AG09309 (cell line): ENCODE data around the gene ATP2B3.

Experiments
- DNase-seq: peaks from one replicate; pipeline ENCODE4 v3.0.0-alpha.2; 2010; ENCODE audit warnings: low read depth
- H3K4me3 ChIP-seq: 2 replicates; pipeline ENCODE4 v1.5.1; 2011; ENCODE audit warnings: mild to moderate bottlenecking, low read depth, low read length, moderate library complexity; ENCODE audit not compliant: control insufficient read depth
- CTCF ChIP-seq: IDR thresholded peaks from 2 replicates; pipeline ENCODE4 v1.5.1; 2011; ENCODE audit warnings: mild to moderate bottlenecking, low read depth, low read length, inconsistent platforms; ENCODE audit not compliant: insufficient read depth, control insufficient read depth; ENCODE audit errors: missing control alignments

ATP2B3 gene

GRCh38 chrX:153502796-153503195, 14.6 kb upstream of the ATP2B3 start:
- no peak overlapping the region for H3K4me3 ChIP-seq

DNA sequence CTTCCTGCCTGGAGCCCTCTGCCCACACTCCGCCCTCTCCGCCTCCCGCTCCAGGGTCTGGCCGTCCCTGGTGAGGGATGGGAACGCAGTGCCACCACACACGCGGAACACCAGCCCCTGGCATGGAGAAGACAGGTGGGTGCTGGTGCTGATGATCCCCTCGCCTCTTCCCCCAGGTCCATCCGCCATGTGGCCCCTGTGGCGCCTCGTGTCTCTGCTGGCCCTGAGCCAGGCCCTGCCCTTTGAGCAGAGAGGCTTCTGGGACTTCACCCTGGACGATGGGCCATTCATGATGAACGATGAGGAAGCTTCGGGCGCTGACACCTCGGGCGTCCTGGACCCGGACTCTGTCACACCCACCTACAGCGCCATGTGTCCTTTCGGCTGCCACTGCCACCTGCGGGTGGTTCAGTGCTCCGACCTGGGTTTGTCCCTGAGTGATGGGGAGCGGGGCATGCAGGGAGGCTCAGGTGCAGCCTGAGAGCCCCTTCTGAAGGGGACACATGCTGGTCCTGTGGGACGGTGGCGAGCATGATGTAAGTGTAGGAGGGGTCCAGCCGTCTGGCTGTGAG, 12.9 kb upstream of the ATP2B3 start:
- TF ChIP-seq CTCF = no peak
- DNase-seq = no peak

More at GRCh38 chrX:153502796-153503195, 14.6 kb upstream of the ATP2B3 start:
- no peak for DNase-seq
- no peak for TF ChIP-seq CTCF

GRCh38 chrX:153505361-153505760, 12.1 kb upstream of the ATP2B3 start:
- DNase-seq = no peak
- no peak overlapping the region for H3K4me3 ChIP-seq
- TF ChIP-seq CTCF = no peak

More for the DNA sequence above, 12.9 kb upstream of the ATP2B3 start:
- no peak overlapping the region for H3K4me3 ChIP-seq

DNA sequence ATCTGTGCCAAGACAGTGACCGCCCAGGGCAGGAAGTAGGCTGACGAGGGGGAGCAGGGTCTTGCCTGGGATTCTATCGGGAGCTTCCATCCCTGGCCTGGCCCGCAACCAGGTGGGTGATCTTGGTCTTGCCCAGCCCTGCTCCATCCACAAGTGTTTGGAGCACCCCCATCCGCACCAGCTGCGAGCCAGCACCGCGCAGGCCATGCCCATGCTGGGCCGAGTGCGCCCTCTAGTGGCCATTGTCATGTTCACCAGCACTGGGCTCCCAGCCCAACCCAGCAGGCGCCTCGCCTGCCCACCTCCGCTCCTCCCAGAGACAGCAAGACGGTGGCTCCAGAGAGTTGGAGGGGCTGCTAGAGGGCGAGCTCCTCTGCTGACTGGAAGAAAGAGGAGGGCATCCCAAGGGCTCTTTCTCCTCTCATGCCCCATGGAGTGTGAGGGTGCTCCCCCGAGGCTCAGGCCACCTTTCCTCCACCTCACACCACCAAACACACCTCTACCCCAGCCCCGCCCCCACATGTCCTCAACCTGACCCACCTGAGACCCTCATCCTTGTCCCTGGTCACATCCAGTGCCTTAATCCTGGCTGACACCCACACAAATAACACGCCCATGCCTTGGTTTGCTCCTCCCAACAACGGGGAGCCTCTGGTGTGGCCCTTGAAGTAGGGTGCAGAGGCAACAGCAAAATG, 9.8 kb upstream of the ATP2B3 start:
- DNase-seq = no peak

GRCh38 chrX:153509592-153509991, 7.8 kb upstream of the ATP2B3 start:
- H3K4me3 ChIP-seq = no peak overlapping the region
- no peak for TF ChIP-seq CTCF
- no peak for DNase-seq

More for the DNA sequence above, 9.8 kb upstream of the ATP2B3 start:
- TF ChIP-seq CTCF = peak; percentile 84
- H3K4me3 ChIP-seq = no peak overlapping the region

GRCh38 chrX:153510383-153510782, 7.1 kb upstream of the ATP2B3 start:
- no peak for TF ChIP-seq CTCF
- H3K4me3 ChIP-seq = no peak overlapping the region
- no peak for DNase-seq
